Activated CD4-positive, alpha-beta T cell treated with anti-CD3 and anti-CD28 coated beads, Interleukin-2, amount 10 ng/mL, durations not matched to agents 7 days and 5 days (primary cell): Measurements from ENCODE around the gene TNRC18. TPM values are rescaled to one million over a fixed set of nuclear protein-coding genes. Genes with fewer than 3 reads are reported as not detected.
"Not testable (repeated sequence)": the region's sequence is repeated elsewhere in the genome, so short reads cannot be mapped to it uniquely, and the experiment has no call there.

Experiments
- CTCF ChIA-PET: fragments of 350-600 bp; sonication (Branson Sonifier 250); formaldehyde crosslinking; loops from one replicate; lab custom pipeline; 2021; ENCODE audit warnings: antibody characterized with exemption; lab: Charles Lee
- POLR2A ChIA-PET: fragments of 350-600 bp; sonication (Branson Sonifier 250); formaldehyde crosslinking; loops from one replicate; lab custom pipeline; 2021; ENCODE audit warnings: antibody characterized with exemption; lab: Charles Lee
- DNase-seq: peaks from one replicate; pipeline ENCODE4 v3.0.0-alpha.2; 2020
- H3K27ac Mint-ChIP-seq: one replicate; pipeline ENCODE4 v1.8.0; 2021; ENCODE audit warnings: mild to moderate bottlenecking, moderate library complexity, mixed read lengths
- H3K27me3 Mint-ChIP-seq: one replicate; pipeline ENCODE4 v1.8.0; 2021; ENCODE audit warnings: mixed read lengths
- H3K36me3 Mint-ChIP-seq: one replicate; pipeline ENCODE4 v1.8.0; 2021; ENCODE audit warnings: low read depth, mixed read lengths
- H3K4me1 Mint-ChIP-seq: one replicate; pipeline ENCODE4 v1.8.0; 2021; ENCODE audit warnings: mixed read lengths
- H3K4me3 Mint-ChIP-seq: one replicate; pipeline ENCODE4 v1.8.0; 2021; ENCODE audit warnings: mild to moderate bottlenecking, moderate library complexity, mixed read lengths
- H3K9me3 Mint-ChIP-seq: one replicate; pipeline ENCODE4 v1.8.0; 2021; ENCODE audit warnings: mixed read lengths
- total RNA-seq, 2 experiments: library from RNA; stranded (reverse); gene quantifications; one replicate each; pipeline ENCODE4 v1.2.3, GENCODE V29; 2021

The TNRC18 gene
- total RNA-seq, 2 experiments from 2014 or later: 45.8 to 53.9 TPM

- POLR2A ChIA-PET, H3K27me3 Mint-ChIP-seq, H3K27ac Mint-ChIP-seq, H3K4me1 Mint-ChIP-seq, H3K4me3 Mint-ChIP-seq, DNase-seq, H3K9me3 Mint-ChIP-seq, H3K36me3 Mint-ChIP-seq: not testable (repeated sequence)
- CTCF ChIA-PET: interaction anchor here (0.6 to 1.0 kb wide), 2 partner anchors 19 to 565 kb away, joined by 3 to 4 read pairs; no protein-coding TSS in a partner anchor
Measured at GRCh38 chr7:5288560-5288959, 135.1 kb downstream of the TNRC18 start.

- Mint-ChIP-seq H3K4me3 (no peak overlapping the region), H3K36me3 (no peaks in the 10 kb centered on the region), H3K9me3 (no peaks in the 10 kb centered on the region), H3K27me3 (peaks cover 6% of the 10 kb centered on the region), H3K27ac (no peak overlapping the region), H3K4me1 (no peaks in the 10 kb centered on the region)
- DNase-seq: no peak
- ChIA-PET CTCF (interaction anchor here (1.0 kb wide), 1 partner anchor 18 kb away, joined by 3 read pairs; no protein-coding TSS in a partner anchor), POLR2A (no interaction called here)
Measured at GRCh38 chr7:5287802-5288201, 135.8 kb downstream of the TNRC18 start.

GRCh38 chr7:5287373-5287772, 136.3 kb downstream of the TNRC18 start:
- H3K27ac Mint-ChIP-seq, CTCF ChIA-PET, H3K4me1 Mint-ChIP-seq, DNase-seq, H3K4me3 Mint-ChIP-seq, H3K36me3 Mint-ChIP-seq, POLR2A ChIA-PET, H3K27me3 Mint-ChIP-seq, H3K9me3 Mint-ChIP-seq: not testable (repeated sequence)

GRCh38 chr7:5286933-5287332, 136.7 kb downstream of the TNRC18 start:
- Mint-ChIP-seq H3K9me3 (no peaks in the 10 kb centered on the region), H3K4me1 (no peaks in the 10 kb centered on the region), H3K4me3 (no peak overlapping the region), H3K36me3 (no peaks in the 10 kb centered on the region), H3K27ac (no peak overlapping the region), H3K27me3 (peaks cover 6% of the 10 kb centered on the region)
- no peak for DNase-seq
- ChIA-PET POLR2A (no interaction called here), CTCF (no interaction called here)

- Mint-ChIP-seq H3K4me1 (no peaks in the 10 kb centered on the region), H3K9me3 (no peaks in the 10 kb centered on the region), H3K36me3 (no peaks in the 10 kb centered on the region), H3K27ac (no peak overlapping the region), H3K4me3 (no peak overlapping the region), H3K27me3 (peaks cover 9% of the 10 kb centered on the region)
- no peak for DNase-seq
- CTCF ChIA-PET: interaction anchor here (0.6 kb wide), 1 partner anchor 65 kb away, joined by 3 read pairs; no protein-coding TSS in a partner anchor
- POLR2A ChIA-PET: no interaction called here
Measured at GRCh38 chr7:5284304-5285281, 139.0 kb downstream of the TNRC18 start.

- CTCF ChIA-PET: no interaction called here
- Mint-ChIP-seq H3K4me3 (no peak overlapping the region), H3K9me3 (no peaks in the 10 kb centered on the region)
Measured at GRCh38 chr7:5283421-5284303, 140.0 kb downstream of the TNRC18 start.

GRCh38 chr7:5282543-5283316, 140.9 kb downstream of the TNRC18 start, which contains the start of gene SLC29A4:
Gene SLC29A4 (plus strand): TSS chr7:5282943. CDS start chr7:5287817, 4,874 bp downstream.
- DNase-seq: no peak
- peaks cover 12% of the 10 kb centered on the region for H3K27me3 Mint-ChIP-seq
- CTCF ChIA-PET: no interaction called here
- H3K36me3 Mint-ChIP-seq: no peaks in the 10 kb centered on the region
- no peaks in the 10 kb centered on the region for H3K9me3 Mint-ChIP-seq
- H3K4me3 Mint-ChIP-seq: no peak within 1 kb of the TSS
- no peaks in the 10 kb centered on the region for H3K4me1 Mint-ChIP-seq
- POLR2A ChIA-PET: no interaction called here
- no peak within 1 kb of the TSS for H3K27ac Mint-ChIP-seq

More at GRCh38 chr7:5283421-5284303, 140.0 kb downstream of the TNRC18 start:
- POLR2A ChIA-PET: no interaction called here
- DNase-seq: no peak
- no peaks in the 10 kb centered on the region for H3K36me3 Mint-ChIP-seq
- H3K27me3 Mint-ChIP-seq: peaks cover 9% of the 10 kb centered on the region
- no peak overlapping the region for H3K27ac Mint-ChIP-seq
- no peaks in the 10 kb centered on the region for H3K4me1 Mint-ChIP-seq

- H3K9me3 Mint-ChIP-seq, H3K27ac Mint-ChIP-seq, POLR2A ChIA-PET, H3K4me3 Mint-ChIP-seq, DNase-seq, H3K4me1 Mint-ChIP-seq, H3K36me3 Mint-ChIP-seq, CTCF ChIA-PET: not testable (repeated sequence)
- H3K27me3 Mint-ChIP-seq: peaks cover 12% of the 10 kb centered on the region
Measured at GRCh38 chr7:5281598-5282500, 141.8 kb downstream of the TNRC18 start.

- Mint-ChIP-seq H3K4me1 (no peaks in the 10 kb centered on the region), H3K4me3 (no peak overlapping the region), H3K36me3 (no peaks in the 10 kb centered on the region), H3K9me3 (no peaks in the 10 kb centered on the region), H3K27me3 (peaks cover 9% of the 10 kb centered on the region), H3K27ac (no peak overlapping the region)
- no peak for DNase-seq
- CTCF ChIA-PET: interaction anchor here (1.1 kb wide), 1 partner anchor 25 kb away, joined by 3 read pairs; no protein-coding TSS in a partner anchor
- POLR2A ChIA-PET: no interaction called here
Measured at GRCh38 chr7:5279734-5280133, 143.9 kb downstream of the TNRC18 start.

- Mint-ChIP-seq H3K27ac (no peak overlapping the region), H3K4me3 (no peak overlapping the region), H3K36me3 (no peaks in the 10 kb centered on the region), H3K4me1 (no peaks in the 10 kb centered on the region), H3K27me3 (peaks cover 6% of the 10 kb centered on the region), H3K9me3 (no peaks in the 10 kb centered on the region)
- no peak for DNase-seq
- POLR2A ChIA-PET: no interaction called here
- CTCF ChIA-PET: no interaction called here
Measured at GRCh38 chr7:5278766-5279165, 144.9 kb downstream of the TNRC18 start.

- Mint-ChIP-seq H3K27me3 (peaks cover 6% of the 10 kb centered on the region), H3K9me3 (no peaks in the 10 kb centered on the region), H3K36me3 (no peaks in the 10 kb centered on the region), H3K27ac (no peak overlapping the region), H3K4me1 (no peaks in the 10 kb centered on the region), H3K4me3 (no peak overlapping the region)
- ChIA-PET CTCF (interaction anchor here (0.7 kb wide), 1 partner anchor 179 kb away, joined by 4 read pairs; no protein-coding TSS in a partner anchor), POLR2A (no interaction called here)
- no peak for DNase-seq
Measured at GRCh38 chr7:5276611-5277010, 147.0 kb downstream of the TNRC18 start.
